Liver (tissue), 3 donors: Measurements from ENCODE around the gene ST6GALNAC3.

Source experiments
- JUND ChIP-seq, 2 donors: IDR thresholded peaks; 2 replicates each; pipeline ENCODE4 v1.6.1; 2016; ENCODE audit warnings: antibody characterized with exemption in 2 of 2
- RXRA ChIP-seq, 2 donors: IDR thresholded peaks; 2 replicates each; pipeline ENCODE4 v1.6.1; 2017 to 2018; ENCODE audit warnings: antibody characterized with exemption in 2 of 2, mild to moderate bottlenecking in 1 of 2
- SP1 ChIP-seq: IDR thresholded peaks from 2 replicates; pipeline ENCODE4 v1.6.1; 2018; ENCODE audit warnings: antibody characterized with exemption, mild to moderate bottlenecking
- TAF1 ChIP-seq: conservative IDR thresholded peaks from 2 replicates; pipeline ENCODE4 v1.6.1; 2016; ENCODE audit warnings: antibody characterized with exemption, mild to moderate bottlenecking
- TF ChIP-seq, protein P1 (sequence below): fragments of 150-350 bp; IDR thresholded peaks from 2 replicates; pipeline ENCODE4 v1.5.1; 2017; ENCODE audit warnings: improper control_type of control experiment, low read depth, low read length; ENCODE audit not compliant: missing input control
- TF ChIP-seq, protein P2 (sequence below): IDR thresholded peaks from 2 replicates; pipeline ENCODE4 v1.6.1; 2016; ENCODE audit warnings: antibody characterized with exemption, mild to moderate bottlenecking
- TF ChIP-seq, protein P3 (sequence below): IDR thresholded peaks from 2 replicates; pipeline ENCODE4 v1.6.1; 2016; ENCODE audit warnings: antibody characterized with exemption
- TF ChIP-seq, protein P4 (sequence below): IDR thresholded peaks from 2 replicates; pipeline ENCODE4 v1.6.1; 2016; ENCODE audit warnings: antibody characterized with exemption
- donor health status: healthy.
- donor health status: healthy.

DNA sequence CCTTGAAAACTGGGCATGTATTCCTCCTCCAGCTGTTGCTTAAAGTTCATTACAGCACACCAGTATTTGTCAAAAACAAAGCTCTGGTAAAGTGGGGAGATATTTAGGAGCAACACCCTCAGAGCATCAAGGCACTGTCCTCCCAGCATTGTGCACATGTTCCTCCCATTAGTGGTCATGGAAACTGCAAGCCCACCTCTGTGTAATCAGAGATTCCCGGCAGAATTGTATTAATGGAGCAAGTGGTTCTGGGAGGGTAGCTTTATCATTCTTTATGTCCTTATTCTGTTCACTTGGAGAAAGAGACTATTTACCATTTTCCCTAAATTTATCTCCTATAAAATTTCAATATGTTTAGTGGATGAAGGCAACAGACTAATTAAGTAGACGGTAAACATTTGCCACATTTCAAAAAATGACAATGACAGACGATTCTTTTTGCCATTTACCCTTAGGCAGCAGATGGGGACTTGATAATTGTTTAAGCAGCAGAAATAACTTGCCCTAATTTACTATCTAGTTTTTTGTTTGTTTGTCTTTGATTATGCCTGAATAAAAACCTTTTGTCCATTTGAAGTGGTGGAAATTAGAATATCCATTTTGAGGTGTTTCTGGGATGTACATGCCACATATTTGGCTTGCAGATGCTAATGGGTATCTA is 503.1 kb downstream of the ST6GALNAC3 start:
- TF ChIP-seq, protein P1, sequence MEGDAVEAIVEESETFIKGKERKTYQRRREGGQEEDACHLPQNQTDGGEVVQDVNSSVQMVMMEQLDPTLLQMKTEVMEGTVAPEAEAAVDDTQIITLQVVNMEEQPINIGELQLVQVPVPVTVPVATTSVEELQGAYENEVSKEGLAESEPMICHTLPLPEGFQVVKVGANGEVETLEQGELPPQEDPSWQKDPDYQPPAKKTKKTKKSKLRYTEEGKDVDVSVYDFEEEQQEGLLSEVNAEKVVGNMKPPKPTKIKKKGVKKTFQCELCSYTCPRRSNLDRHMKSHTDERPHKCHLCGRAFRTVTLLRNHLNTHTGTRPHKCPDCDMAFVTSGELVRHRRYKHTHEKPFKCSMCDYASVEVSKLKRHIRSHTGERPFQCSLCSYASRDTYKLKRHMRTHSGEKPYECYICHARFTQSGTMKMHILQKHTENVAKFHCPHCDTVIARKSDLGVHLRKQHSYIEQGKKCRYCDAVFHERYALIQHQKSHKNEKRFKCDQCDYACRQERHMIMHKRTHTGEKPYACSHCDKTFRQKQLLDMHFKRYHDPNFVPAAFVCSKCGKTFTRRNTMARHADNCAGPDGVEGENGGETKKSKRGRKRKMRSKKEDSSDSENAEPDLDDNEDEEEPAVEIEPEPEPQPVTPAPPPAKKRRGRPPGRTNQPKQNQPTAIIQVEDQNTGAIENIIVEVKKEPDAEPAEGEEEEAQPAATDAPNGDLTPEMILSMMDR: no peak
- TF ChIP-seq RXRA (IDR thresholded peaks at IDR 0.05) (no peak), SP1 (no peak), TAF1 (no peak), JUND (IDR thresholded peaks at IDR 0.05) (no peak)
- TF ChIP-seq, protein P2, sequence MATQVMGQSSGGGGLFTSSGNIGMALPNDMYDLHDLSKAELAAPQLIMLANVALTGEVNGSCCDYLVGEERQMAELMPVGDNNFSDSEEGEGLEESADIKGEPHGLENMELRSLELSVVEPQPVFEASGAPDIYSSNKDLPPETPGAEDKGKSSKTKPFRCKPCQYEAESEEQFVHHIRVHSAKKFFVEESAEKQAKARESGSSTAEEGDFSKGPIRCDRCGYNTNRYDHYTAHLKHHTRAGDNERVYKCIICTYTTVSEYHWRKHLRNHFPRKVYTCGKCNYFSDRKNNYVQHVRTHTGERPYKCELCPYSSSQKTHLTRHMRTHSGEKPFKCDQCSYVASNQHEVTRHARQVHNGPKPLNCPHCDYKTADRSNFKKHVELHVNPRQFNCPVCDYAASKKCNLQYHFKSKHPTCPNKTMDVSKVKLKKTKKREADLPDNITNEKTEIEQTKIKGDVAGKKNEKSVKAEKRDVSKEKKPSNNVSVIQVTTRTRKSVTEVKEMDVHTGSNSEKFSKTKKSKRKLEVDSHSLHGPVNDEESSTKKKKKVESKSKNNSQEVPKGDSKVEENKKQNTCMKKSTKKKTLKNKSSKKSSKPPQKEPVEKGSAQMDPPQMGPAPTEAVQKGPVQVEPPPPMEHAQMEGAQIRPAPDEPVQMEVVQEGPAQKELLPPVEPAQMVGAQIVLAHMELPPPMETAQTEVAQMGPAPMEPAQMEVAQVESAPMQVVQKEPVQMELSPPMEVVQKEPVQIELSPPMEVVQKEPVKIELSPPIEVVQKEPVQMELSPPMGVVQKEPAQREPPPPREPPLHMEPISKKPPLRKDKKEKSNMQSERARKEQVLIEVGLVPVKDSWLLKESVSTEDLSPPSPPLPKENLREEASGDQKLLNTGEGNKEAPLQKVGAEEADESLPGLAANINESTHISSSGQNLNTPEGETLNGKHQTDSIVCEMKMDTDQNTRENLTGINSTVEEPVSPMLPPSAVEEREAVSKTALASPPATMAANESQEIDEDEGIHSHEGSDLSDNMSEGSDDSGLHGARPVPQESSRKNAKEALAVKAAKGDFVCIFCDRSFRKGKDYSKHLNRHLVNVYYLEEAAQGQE: no peak
- TF ChIP-seq, protein P3, sequence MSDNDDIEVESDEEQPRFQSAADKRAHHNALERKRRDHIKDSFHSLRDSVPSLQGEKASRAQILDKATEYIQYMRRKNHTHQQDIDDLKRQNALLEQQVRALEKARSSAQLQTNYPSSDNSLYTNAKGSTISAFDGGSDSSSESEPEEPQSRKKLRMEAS: no peak
- TF ChIP-seq, protein P4, sequence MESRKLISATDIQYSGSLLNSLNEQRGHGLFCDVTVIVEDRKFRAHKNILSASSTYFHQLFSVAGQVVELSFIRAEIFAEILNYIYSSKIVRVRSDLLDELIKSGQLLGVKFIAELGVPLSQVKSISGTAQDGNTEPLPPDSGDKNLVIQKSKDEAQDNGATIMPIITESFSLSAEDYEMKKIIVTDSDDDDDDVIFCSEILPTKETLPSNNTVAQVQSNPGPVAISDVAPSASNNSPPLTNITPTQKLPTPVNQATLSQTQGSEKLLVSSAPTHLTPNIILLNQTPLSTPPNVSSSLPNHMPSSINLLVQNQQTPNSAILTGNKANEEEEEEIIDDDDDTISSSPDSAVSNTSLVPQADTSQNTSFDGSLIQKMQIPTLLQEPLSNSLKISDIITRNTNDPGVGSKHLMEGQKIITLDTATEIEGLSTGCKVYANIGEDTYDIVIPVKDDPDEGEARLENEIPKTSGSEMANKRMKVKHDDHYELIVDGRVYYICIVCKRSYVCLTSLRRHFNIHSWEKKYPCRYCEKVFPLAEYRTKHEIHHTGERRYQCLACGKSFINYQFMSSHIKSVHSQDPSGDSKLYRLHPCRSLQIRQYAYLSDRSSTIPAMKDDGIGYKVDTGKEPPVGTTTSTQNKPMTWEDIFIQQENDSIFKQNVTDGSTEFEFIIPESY: no peak
